ENCODE measurements around the gene U2AF1L4.
A peak's percentile ranks its signal among the peaks of the same experiment; 100 is the strongest.

The U2AF1L4 gene

GRCh38 chr19:35752746-35753350, 7.6 kb upstream of the U2AF1L4 start:
- H3K4me3 ChIP-seq (ENCODE audit: control insufficient read depth, low read depth, low read length), result no peak overlapping the region
- DNase-seq (ENCODE audit: low read depth), result no peak
- no peak for TF ChIP-seq CTCF (conservative IDR thresholded peaks at IDR 0.05; ENCODE audit: control insufficient read depth, insufficient read depth, low read depth, low read length)

GRCh38 chr19:35751839-35752745, 6.9 kb upstream of the U2AF1L4 start:
- H3K4me3 ChIP-seq (ENCODE audit: control insufficient read depth, low read depth, low read length), result no peak overlapping the region
- DNase-seq (ENCODE audit: low read depth), result no peak
- TF ChIP-seq CTCF (conservative IDR thresholded peaks at IDR 0.05; ENCODE audit: control insufficient read depth, insufficient read depth, low read depth, low read length), result no peak

- TF ChIP-seq CTCF (conservative IDR thresholded peaks at IDR 0.05; ENCODE audit: control insufficient read depth, insufficient read depth, low read depth, low read length), result no peak
- DNase-seq (ENCODE audit: low read depth), result no peak
- H3K4me3 ChIP-seq (ENCODE audit: control insufficient read depth, low read depth, low read length), result no peak overlapping the region
Observed at GRCh38 chr19:35750167-35750566, 4.9 kb upstream of the U2AF1L4 start.

- DNase-seq (ENCODE audit: low read depth), result peak; percentile 99
- H3K4me3 ChIP-seq (ENCODE audit: control insufficient read depth, low read depth, low read length), result peak within 1 kb of the TSS; percentile 85
- no peak for TF ChIP-seq CTCF (conservative IDR thresholded peaks at IDR 0.05; ENCODE audit: control insufficient read depth, insufficient read depth, low read depth, low read length)
Observed at GRCh38 chr19:35748106-35749020, 3.1 kb upstream of the U2AF1L4 start, which contains the start of gene LIN37. Gene LIN37 (plus strand): TSS chr19:35748576. CDS start chr19:35748725, 149 bp downstream.

GRCh38 chr19:35746531-35746930, 1.3 kb upstream of the U2AF1L4 start:
- no peak for TF ChIP-seq CTCF (conservative IDR thresholded peaks at IDR 0.05; ENCODE audit: control insufficient read depth, insufficient read depth, low read depth, low read length)
- no peak for DNase-seq (ENCODE audit: low read depth)
- H3K4me3 ChIP-seq (ENCODE audit: control insufficient read depth, low read depth, low read length), result peak overlapping the region; percentile 73

GRCh38 chr19:35746087-35746462, 857 bp upstream of the U2AF1L4 start:
- DNase-seq (ENCODE audit: low read depth), result no peak
- H3K4me3 ChIP-seq (ENCODE audit: control insufficient read depth, low read depth, low read length), result peak overlapping the region; percentile 73
- TF ChIP-seq CTCF (conservative IDR thresholded peaks at IDR 0.05; ENCODE audit: control insufficient read depth, insufficient read depth, low read depth, low read length), result no peak
